Liver (tissue), 9 donors: ENCODE results near the gene ESRP2. TPM values are rescaled to one million over a fixed set of nuclear protein-coding genes. Genes with fewer than 3 reads are reported as not detected.

Source experiments
- DNase-seq: peaks from one replicate; pipeline ENCODE4 v3.0.0-alpha.2; 2017; ENCODE audit warnings: low spot score
- H3K27ac ChIP-seq, 2 donors: one replicate each; pipeline ENCODE4 v1.7.0; 2013; ENCODE audit warnings: inconsistent platforms in 2 of 2, low read length in 2 of 2, control low read depth in 1 of 2, low read depth in 1 of 2, mild to moderate bottlenecking in 1 of 2
- H3K27me3 ChIP-seq, 4 donors: one replicate each; pipeline versions ENCODE4 v1.6.1 to v1.7.0; 2013; ENCODE audit warnings: low read length in 3 of 4, inconsistent platforms in 1 of 4, mild to moderate bottlenecking in 1 of 4, moderate library complexity in 1 of 4; ENCODE audit not compliant: control insufficient read depth in 4 of 4, insufficient read depth in 4 of 4
- H3K36me3 ChIP-seq, 4 donors: one replicate each; pipeline versions ENCODE4 v1.6.1 to v1.7.0; 2013; ENCODE audit warnings: low read length in 3 of 4, mild to moderate bottlenecking in 3 of 4, low read depth in 1 of 4, moderate library complexity in 1 of 4; ENCODE audit not compliant: control insufficient read depth in 4 of 4, insufficient read depth in 3 of 4
- H3K4me1 ChIP-seq, 4 donors: one replicate each; pipeline versions ENCODE4 v1.6.1 to v1.7.0; 2013; ENCODE audit warnings: low read length in 3 of 4, mild to moderate bottlenecking in 3 of 4, moderate library complexity in 1 of 4; ENCODE audit not compliant: control insufficient read depth in 4 of 4, insufficient read depth in 4 of 4
- H3K4me3 ChIP-seq, 3 donors: one replicate each; pipeline versions ENCODE4 v1.6.1 to v1.7.0; 2013; ENCODE audit warnings: low read length in 3 of 3, control low read depth in 1 of 3, low read depth in 1 of 3, mild to moderate bottlenecking in 1 of 3
- H3K9ac ChIP-seq, 2 donors: one replicate each; pipeline ENCODE4 v1.7.0; 2013; ENCODE audit warnings: low read length in 2 of 2, mild to moderate bottlenecking in 2 of 2, moderate library complexity in 2 of 2, control low read depth in 1 of 2, low read depth in 1 of 2
- H3K9me3 ChIP-seq, 4 donors: one replicate each; pipeline versions ENCODE4 v1.6.1 to v1.7.0; 2013; ENCODE audit warnings: low read length in 3 of 4; ENCODE audit not compliant: control insufficient read depth in 4 of 4
- FOXA1 ChIP-seq: IDR thresholded peaks from 2 replicates; pipeline ENCODE4 v1.6.1; 2016; ENCODE audit warnings: antibody characterized with exemption
- FOXA2 ChIP-seq: IDR thresholded peaks from 2 replicates; pipeline ENCODE4 v1.6.1; 2016; ENCODE audit warnings: antibody characterized with exemption
- GABPA ChIP-seq, 2 donors: IDR thresholded peaks in 1 of 2; conservative IDR thresholded peaks in 1 of 2; 2 replicates each; pipeline ENCODE4 v1.6.1; 2016; ENCODE audit warnings: antibody characterized with exemption in 2 of 2, mild to moderate bottlenecking in 1 of 2, moderate library complexity in 1 of 2
- HNF4A ChIP-seq, 2 donors: conservative IDR thresholded peaks; 2 replicates each; pipeline ENCODE4 v1.6.1; 2016; ENCODE audit warnings: antibody characterized with exemption in 2 of 2, mild to moderate bottlenecking in 2 of 2
- JUND ChIP-seq, 2 donors: IDR thresholded peaks; 2 replicates each; pipeline ENCODE4 v1.6.1; 2016; ENCODE audit warnings: antibody characterized with exemption in 2 of 2
- NR2F2 ChIP-seq: IDR thresholded peaks from 2 replicates; pipeline ENCODE4 v1.6.1; 2016; ENCODE audit warnings: antibody characterized with exemption
- RAD21 ChIP-seq, 2 donors: IDR thresholded peaks; 2 replicates each; pipeline ENCODE4 v1.6.1; 2016; ENCODE audit warnings: antibody characterized with exemption in 2 of 2, mild to moderate bottlenecking in 2 of 2
- RXRA ChIP-seq, 2 donors: IDR thresholded peaks; 2 replicates each; pipeline ENCODE4 v1.6.1; 2017 to 2018; ENCODE audit warnings: antibody characterized with exemption in 2 of 2, mild to moderate bottlenecking in 1 of 2
- SP1 ChIP-seq: IDR thresholded peaks from 2 replicates; pipeline ENCODE4 v1.6.1; 2018; ENCODE audit warnings: antibody characterized with exemption, mild to moderate bottlenecking
- TAF1 ChIP-seq: conservative IDR thresholded peaks from 2 replicates; pipeline ENCODE4 v1.6.1; 2016; ENCODE audit warnings: antibody characterized with exemption, mild to moderate bottlenecking
- YY1 ChIP-seq: IDR thresholded peaks from 2 replicates; pipeline ENCODE4 v1.6.1; 2016; ENCODE audit warnings: antibody characterized with exemption, mild to moderate bottlenecking
- WGBS: extraction: QIAGEN DNeasy Blood & Tissue Kit; methylation state at CpG from one replicate; pipeline ENCODE4 v1.1.7; 2013; 5-methylcytosine and 5-hydroxymethylcytosine counted together
- polyA plus RNA-seq, 2 donors: library from polyadenylated mRNA; stranded (reverse) in 1 of 2; unstranded in 1 of 2; fragments of 200-250 nt in 1 of 2; fragments of >200 nt in 1 of 2; fragmentation: Nextera tagmentation in 1 of 2; extraction: Ambion mirVana in 1 of 2; gene quantifications; one replicate each; pipeline versions ENCODE4 v1.2.1 to v1.2.3, GENCODE V29; 2013 to 2015
- total RNA-seq, 2 donors: library from RNA; depleted of rRNA; stranded (reverse); fragments of >200 nt; gene quantifications; one replicate each; pipeline ENCODE4 v1.2.3, GENCODE V29; 2014
- TF ChIP-seq, protein P1 (sequence below): IDR thresholded peaks from 2 replicates; pipeline ENCODE4 v1.6.1; 2016; ENCODE audit warnings: antibody characterized with exemption
- TF ChIP-seq, protein P2 (sequence below): IDR thresholded peaks from 2 replicates; pipeline ENCODE4 v1.6.1; 2016; ENCODE audit warnings: antibody characterized with exemption, mild to moderate bottlenecking
- TF ChIP-seq, protein P3 (sequence below): fragments of 150-350 bp; IDR thresholded peaks from 2 replicates; pipeline ENCODE4 v1.5.1; 2017; ENCODE audit warnings: improper control_type of control experiment, low read depth, low read length; ENCODE audit not compliant: missing input control
- donor health status: healthy.
- donor health status: healthy.
- donor health status: healthy.
- donor health status: healthy.
- donor health status: healthy.

Gene ESRP2
- total and polyA plus RNA-seq, 4 donors: 21.0 to 84.8 (median 45.7) TPM

DNA sequence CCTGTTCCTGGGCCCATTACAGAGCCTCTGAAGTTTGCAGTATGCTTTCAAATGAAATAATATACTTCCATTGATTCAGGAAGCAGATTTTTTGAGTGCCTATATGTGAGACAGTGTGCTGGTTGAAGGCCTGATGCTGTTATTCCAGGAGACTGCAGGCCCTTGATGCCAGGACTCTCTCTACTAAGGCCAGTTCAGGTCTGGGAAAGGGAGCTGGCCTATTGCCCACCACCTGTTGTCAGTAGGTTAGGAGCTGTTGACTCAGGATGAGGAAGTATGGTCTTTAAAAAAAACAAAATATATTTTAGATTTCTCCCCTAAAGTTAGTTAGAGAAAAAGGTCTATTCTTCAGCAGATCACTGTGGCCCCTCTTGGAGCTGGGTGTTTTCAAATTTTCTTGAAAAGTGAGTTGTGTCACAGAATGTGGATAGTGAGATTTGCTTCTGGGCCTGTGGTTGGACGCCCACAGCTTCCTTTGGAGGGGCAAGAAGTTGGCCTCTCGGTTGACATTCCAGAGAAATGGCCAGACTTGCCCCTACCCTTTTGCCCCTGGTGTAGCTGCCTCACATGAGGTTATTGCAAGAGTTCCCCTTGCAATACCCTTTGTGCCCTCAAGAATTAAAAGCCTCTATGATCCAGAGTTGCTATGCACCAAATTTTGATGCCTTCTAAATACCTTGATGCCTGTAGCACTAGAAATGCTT lies 7.9 kb downstream of the ESRP2 start:
- H3K4me1 ChIP-seq: peaks cover 15 to 57% (median 46%) of the 10 kb centered on the region in 4 donors
- no peaks in the 10 kb centered on the region for H3K9me3 ChIP-seq
- no peak for TF ChIP-seq RXRA (IDR thresholded peaks at IDR 0.05)
- TF ChIP-seq GABPA (IDR thresholded peaks at IDR 0.05 in 1 of 2, conservative IDR thresholded peaks at IDR 0.05 in 1 of 2): no peak
- no peak for TF ChIP-seq JUND (IDR thresholded peaks at IDR 0.05)
- peak; percentile 14 for TF ChIP-seq FOXA2
- TF ChIP-seq TAF1: no peak
- TF ChIP-seq FOXA1: peak; percentile 29
- no peaks in the 10 kb centered on the region for H3K27me3 ChIP-seq
- no peak overlapping the region for H3K4me3 ChIP-seq
- H3K27ac ChIP-seq: peak overlapping the region; percentile 28 to 51
- DNase-seq: no peak
- 77% methylated on average over 2 of the region's 2 CpGs for WGBS
- H3K9ac ChIP-seq: no peak overlapping the region
- H3K36me3 ChIP-seq: peaks cover 9 to 38% (median 19%) of the 10 kb centered on the region in 4 donors

DNA sequence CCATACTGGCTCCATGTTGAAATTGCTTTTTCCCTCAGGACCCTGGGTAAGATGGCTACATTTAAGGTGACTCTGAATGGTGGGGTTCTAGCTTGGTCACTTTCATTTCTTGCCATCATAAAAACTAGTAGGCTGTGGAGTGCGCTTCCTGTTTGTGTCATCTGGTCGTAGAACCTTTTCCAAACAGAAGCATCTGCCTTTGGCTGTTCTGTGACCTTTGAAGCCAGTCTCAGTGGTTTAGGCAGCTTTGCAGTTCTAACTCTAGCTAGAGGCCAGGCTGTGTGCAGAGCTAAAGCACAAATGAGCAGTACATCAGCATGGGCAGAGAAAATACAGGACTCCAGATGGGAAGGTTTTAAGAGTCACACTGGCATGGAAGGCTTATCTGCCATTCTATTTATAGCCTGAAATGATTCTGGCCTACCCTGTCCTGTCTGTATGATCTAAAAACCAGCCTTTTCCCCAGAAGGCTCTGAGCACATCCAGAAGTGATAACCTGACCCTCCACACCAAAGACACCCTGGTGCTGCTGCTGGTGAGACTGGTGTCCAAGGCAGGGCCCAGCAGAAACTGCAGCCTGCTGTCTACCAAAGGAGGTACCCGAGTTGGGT lies 8.6 kb downstream of the ESRP2 start:
- no peak for DNase-seq
- 30% methylated on average over 3 of the region's 3 CpGs for WGBS
- Histone ChIP-seq H3K9ac (no peak overlapping the region), H3K4me3 (no peak overlapping the region), H3K36me3 (peaks cover 6 to 36% (median 17%) of the 10 kb centered on the region in 4 donors), H3K9me3 (no peaks in the 10 kb centered on the region), H3K4me1 (peaks cover 15 to 52% (median 44%) of the 10 kb centered on the region in 4 donors), H3K27ac (peak overlapping the region in 1 of 2 donors; percentile 51), H3K27me3 (no peaks in the 10 kb centered on the region)
- TF ChIP-seq, protein P1, sequence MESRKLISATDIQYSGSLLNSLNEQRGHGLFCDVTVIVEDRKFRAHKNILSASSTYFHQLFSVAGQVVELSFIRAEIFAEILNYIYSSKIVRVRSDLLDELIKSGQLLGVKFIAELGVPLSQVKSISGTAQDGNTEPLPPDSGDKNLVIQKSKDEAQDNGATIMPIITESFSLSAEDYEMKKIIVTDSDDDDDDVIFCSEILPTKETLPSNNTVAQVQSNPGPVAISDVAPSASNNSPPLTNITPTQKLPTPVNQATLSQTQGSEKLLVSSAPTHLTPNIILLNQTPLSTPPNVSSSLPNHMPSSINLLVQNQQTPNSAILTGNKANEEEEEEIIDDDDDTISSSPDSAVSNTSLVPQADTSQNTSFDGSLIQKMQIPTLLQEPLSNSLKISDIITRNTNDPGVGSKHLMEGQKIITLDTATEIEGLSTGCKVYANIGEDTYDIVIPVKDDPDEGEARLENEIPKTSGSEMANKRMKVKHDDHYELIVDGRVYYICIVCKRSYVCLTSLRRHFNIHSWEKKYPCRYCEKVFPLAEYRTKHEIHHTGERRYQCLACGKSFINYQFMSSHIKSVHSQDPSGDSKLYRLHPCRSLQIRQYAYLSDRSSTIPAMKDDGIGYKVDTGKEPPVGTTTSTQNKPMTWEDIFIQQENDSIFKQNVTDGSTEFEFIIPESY: no peak
- no peak for TF ChIP-seq FOXA1
- no peak for TF ChIP-seq TAF1
- TF ChIP-seq, protein P2, sequence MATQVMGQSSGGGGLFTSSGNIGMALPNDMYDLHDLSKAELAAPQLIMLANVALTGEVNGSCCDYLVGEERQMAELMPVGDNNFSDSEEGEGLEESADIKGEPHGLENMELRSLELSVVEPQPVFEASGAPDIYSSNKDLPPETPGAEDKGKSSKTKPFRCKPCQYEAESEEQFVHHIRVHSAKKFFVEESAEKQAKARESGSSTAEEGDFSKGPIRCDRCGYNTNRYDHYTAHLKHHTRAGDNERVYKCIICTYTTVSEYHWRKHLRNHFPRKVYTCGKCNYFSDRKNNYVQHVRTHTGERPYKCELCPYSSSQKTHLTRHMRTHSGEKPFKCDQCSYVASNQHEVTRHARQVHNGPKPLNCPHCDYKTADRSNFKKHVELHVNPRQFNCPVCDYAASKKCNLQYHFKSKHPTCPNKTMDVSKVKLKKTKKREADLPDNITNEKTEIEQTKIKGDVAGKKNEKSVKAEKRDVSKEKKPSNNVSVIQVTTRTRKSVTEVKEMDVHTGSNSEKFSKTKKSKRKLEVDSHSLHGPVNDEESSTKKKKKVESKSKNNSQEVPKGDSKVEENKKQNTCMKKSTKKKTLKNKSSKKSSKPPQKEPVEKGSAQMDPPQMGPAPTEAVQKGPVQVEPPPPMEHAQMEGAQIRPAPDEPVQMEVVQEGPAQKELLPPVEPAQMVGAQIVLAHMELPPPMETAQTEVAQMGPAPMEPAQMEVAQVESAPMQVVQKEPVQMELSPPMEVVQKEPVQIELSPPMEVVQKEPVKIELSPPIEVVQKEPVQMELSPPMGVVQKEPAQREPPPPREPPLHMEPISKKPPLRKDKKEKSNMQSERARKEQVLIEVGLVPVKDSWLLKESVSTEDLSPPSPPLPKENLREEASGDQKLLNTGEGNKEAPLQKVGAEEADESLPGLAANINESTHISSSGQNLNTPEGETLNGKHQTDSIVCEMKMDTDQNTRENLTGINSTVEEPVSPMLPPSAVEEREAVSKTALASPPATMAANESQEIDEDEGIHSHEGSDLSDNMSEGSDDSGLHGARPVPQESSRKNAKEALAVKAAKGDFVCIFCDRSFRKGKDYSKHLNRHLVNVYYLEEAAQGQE: no peak
- peak; percentile 56 for TF ChIP-seq NR2F2
- peak; percentile 29 for TF ChIP-seq YY1
- TF ChIP-seq, protein P3, sequence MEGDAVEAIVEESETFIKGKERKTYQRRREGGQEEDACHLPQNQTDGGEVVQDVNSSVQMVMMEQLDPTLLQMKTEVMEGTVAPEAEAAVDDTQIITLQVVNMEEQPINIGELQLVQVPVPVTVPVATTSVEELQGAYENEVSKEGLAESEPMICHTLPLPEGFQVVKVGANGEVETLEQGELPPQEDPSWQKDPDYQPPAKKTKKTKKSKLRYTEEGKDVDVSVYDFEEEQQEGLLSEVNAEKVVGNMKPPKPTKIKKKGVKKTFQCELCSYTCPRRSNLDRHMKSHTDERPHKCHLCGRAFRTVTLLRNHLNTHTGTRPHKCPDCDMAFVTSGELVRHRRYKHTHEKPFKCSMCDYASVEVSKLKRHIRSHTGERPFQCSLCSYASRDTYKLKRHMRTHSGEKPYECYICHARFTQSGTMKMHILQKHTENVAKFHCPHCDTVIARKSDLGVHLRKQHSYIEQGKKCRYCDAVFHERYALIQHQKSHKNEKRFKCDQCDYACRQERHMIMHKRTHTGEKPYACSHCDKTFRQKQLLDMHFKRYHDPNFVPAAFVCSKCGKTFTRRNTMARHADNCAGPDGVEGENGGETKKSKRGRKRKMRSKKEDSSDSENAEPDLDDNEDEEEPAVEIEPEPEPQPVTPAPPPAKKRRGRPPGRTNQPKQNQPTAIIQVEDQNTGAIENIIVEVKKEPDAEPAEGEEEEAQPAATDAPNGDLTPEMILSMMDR: no peak
- TF ChIP-seq RAD21 (IDR thresholded peaks at IDR 0.05): peak in 1 of 2 donors; percentile 52
- peak; percentile 51 to 52 for TF ChIP-seq RXRA (IDR thresholded peaks at IDR 0.05)
- peak; percentile 76 for TF ChIP-seq SP1
- peak in 1 of 2 donors; percentile 21 for TF ChIP-seq GABPA (IDR thresholded peaks at IDR 0.05 in 1 of 2, conservative IDR thresholded peaks at IDR 0.05 in 1 of 2)
- peak; percentile 75 to 76 for TF ChIP-seq HNF4A (conservative IDR thresholded peaks at IDR 0.05)
